Erythroblast (primary cell): Measurements from ENCODE around the gene WNT5A.

Experiments used
- GATA1 ChIP-seq: IDR thresholded peaks from 2 replicates; pipeline ENCODE4 v1.6.1; 2011; ENCODE audit warnings: low read depth, mild to moderate bottlenecking, control low read depth, low read length, moderate library complexity
- POLR2A ChIP-seq: IDR thresholded peaks from 2 replicates; pipeline ENCODE4 v1.6.1; 2011; ENCODE audit warnings: mild to moderate bottlenecking, low read length

GRCh38 chr3:55469957-55470526 is 17.1 kb downstream of the WNT5A start:
- TF ChIP-seq POLR2A (no peak), GATA1 (no peak)
